Smooth muscle cell (in vitro differentiated cells): Measurements from ENCODE around the gene HELT. TPM values are rescaled to one million over a fixed set of nuclear protein-coding genes. Genes with fewer than 3 reads are reported as not detected.
"Not testable (repeated sequence)": the region's sequence is repeated elsewhere in the genome, so short reads cannot be mapped to it uniquely, and the experiment has no call there.

Experiments
- DNase-seq: peaks from one replicate; lab custom pipeline; 2025; ENCODE audit not compliant: unreplicated experiment; lab: John Stamatoyannopoulos, UW
- H2AFZ ChIP-seq: fragments of 200-600 bp; sonication (generic); 2 replicates; pipeline ENCODE4 v1.6.0; 2016; ENCODE audit warnings: antibody characterized with exemption, low read depth, mild to moderate bottlenecking
- H3F3A ChIP-seq: fragments of 200-600 bp; sonication (generic); 2 replicates; pipeline ENCODE4 v1.6.0; 2017; ENCODE audit warnings: antibody characterized with exemption, low read depth
- H3K27ac ChIP-seq: fragments of 200-600 bp; sonication (generic); 2 replicates; pipeline ENCODE4 v1.5.1; 2016; ENCODE audit warnings: low read depth, mild to moderate bottlenecking
- H3K27me3 ChIP-seq: fragments of 200-600 bp; sonication (generic); 2 replicates; pipeline ENCODE4 v1.6.1; 2016; ENCODE audit warnings: low read depth, mild to moderate bottlenecking
- H3K36me3 ChIP-seq: fragments of 200-600 bp; sonication (generic); 2 replicates; pipeline ENCODE4 v1.5.1; 2016; ENCODE audit warnings: low read depth
- H3K4me1 ChIP-seq: fragments of 200-600 bp; sonication (generic); 2 replicates; pipeline ENCODE4 v1.5.1; 2016; ENCODE audit warnings: low read depth
- H3K4me2 ChIP-seq: fragments of 200-600 bp; sonication (generic); 2 replicates; pipeline ENCODE4 v1.6.0; 2016; ENCODE audit warnings: mild to moderate bottlenecking
- H3K4me3 ChIP-seq: fragments of 200-600 bp; sonication (generic); 2 replicates; pipeline ENCODE4 v1.5.1; 2016; ENCODE audit warnings: mild to moderate bottlenecking
- H3K79me2 ChIP-seq: fragments of 200-600 bp; sonication (generic); 2 replicates; pipeline ENCODE4 v1.6.0; 2016; ENCODE audit warnings: low read depth, mild to moderate bottlenecking
- H3K9ac ChIP-seq: fragments of 200-600 bp; sonication (generic); 2 replicates; pipeline ENCODE4 v1.6.0; 2016; ENCODE audit warnings: low read depth
- H3K9me3 ChIP-seq: fragments of 200-600 bp; sonication (generic); replicated peaks from 2 replicates; pipeline ENCODE4 v1.5.1; 2016; ENCODE audit warnings: low read depth
- H4K20me1 ChIP-seq: fragments of 200-600 bp; sonication (generic); 2 replicates; pipeline ENCODE4 v1.6.0; 2016; ENCODE audit warnings: low read depth
- CTCF ChIP-seq: fragments of 200-600 bp; sonication (generic); IDR thresholded peaks from 2 replicates; pipeline ENCODE4 v1.5.1; 2017; ENCODE audit warnings: borderline replicate concordance, mild to moderate bottlenecking, antibody characterized with exemption; ENCODE audit not compliant: insufficient read depth, poor library complexity, severe bottlenecking
- WGBS: methylation state at CpG from one replicate; pipeline ENCODE4 v1.1.7; 2016; ENCODE audit warnings: low lambda C conversion rate; 5-methylcytosine and 5-hydroxymethylcytosine counted together
- polyA plus RNA-seq: library from polyadenylated mRNA; unstranded; fragments of >200 nt; fragmentation: Nextera tagmentation; extraction: Ambion mirVana; gene quantifications from 2 replicates; pipeline ENCODE4 v1.2.1, GENCODE V29; 2016
- total RNA-seq: library from RNA; depleted of rRNA; stranded (reverse); fragments of >200 nt; gene quantifications from 2 replicates; pipeline ENCODE4 v1.2.3, GENCODE V29; 2014

The HELT gene
- total and polyA plus RNA-seq, 2 experiments from 2014 or later = not detected

GRCh38 chr4:184994623-184995010 is 23.7 kb upstream of the HELT start:
- Histone ChIP-seq H3K27me3 (peaks cover 15% of the 10 kb centered on the region), H3K9ac (no peak overlapping the region), H4K20me1 (no peaks in the 10 kb centered on the region), H3K4me1 (no peaks in the 10 kb centered on the region), H3K79me2 (no peaks in the 10 kb centered on the region), H3K4me2 (no peak overlapping the region), H3K9me3 (no peaks in the 10 kb centered on the region), H3K27ac (no peak overlapping the region), H3K4me3 (no peak overlapping the region), H3K36me3 (no peaks in the 10 kb centered on the region), H3F3A (no peaks in the 10 kb centered on the region), H2AFZ (no peak overlapping the region)
- no peak for TF ChIP-seq CTCF
- 85% methylated on average over 14 of the region's 14 CpGs for WGBS
- DNase-seq = no peak

- not testable (repeated sequence) for H3K4me3 ChIP-seq, H3K36me3 ChIP-seq
Measured at GRCh38 chr4:184997656-184998055, 20.6 kb upstream of the HELT start.

GRCh38 chr4:185002784-185003183 is 15.5 kb upstream of the HELT start:
- no peaks in the 10 kb centered on the region for H3F3A ChIP-seq
- no peak overlapping the region for H3K9ac ChIP-seq
- no peak for TF ChIP-seq CTCF
- peaks cover 31% of the 10 kb centered on the region for H3K27me3 ChIP-seq
- no peaks in the 10 kb centered on the region for H4K20me1 ChIP-seq
- no peak overlapping the region for H2AFZ ChIP-seq
- H3K79me2 ChIP-seq = no peaks in the 10 kb centered on the region
- no peak overlapping the region for H3K4me3 ChIP-seq
- H3K9me3 ChIP-seq = no peaks in the 10 kb centered on the region
- H3K27ac ChIP-seq = no peak overlapping the region
- no peak overlapping the region for H3K4me2 ChIP-seq
- H3K4me1 ChIP-seq = no peaks in the 10 kb centered on the region
- WGBS = 91% methylated on average over 11 of the region's 11 CpGs
- no peaks in the 10 kb centered on the region for H3K36me3 ChIP-seq
- no peak for DNase-seq

More at GRCh38 chr4:184997656-184998055, 20.6 kb upstream of the HELT start:
- DNase-seq, H3F3A ChIP-seq, H2AFZ ChIP-seq, H3K27me3 ChIP-seq, H3K4me1 ChIP-seq, H3K79me2 ChIP-seq, H4K20me1 ChIP-seq, H3K9ac ChIP-seq, H3K9me3 ChIP-seq, H3K4me2 ChIP-seq, H3K27ac ChIP-seq: not testable (repeated sequence)

GRCh38 chr4:185003596-185004351 is 14.5 kb upstream of the HELT start:
- WGBS = 94% methylated on average over 19 of the region's 19 CpGs
- Histone ChIP-seq H4K20me1 (no peaks in the 10 kb centered on the region), H3K9me3 (no peaks in the 10 kb centered on the region), H3K9ac (no peak overlapping the region), H3K4me2 (no peak overlapping the region), H2AFZ (no peak overlapping the region), H3K27me3 (peaks cover 40% of the 10 kb centered on the region), H3K79me2 (no peaks in the 10 kb centered on the region), H3K4me1 (no peaks in the 10 kb centered on the region), H3K36me3 (no peaks in the 10 kb centered on the region), H3F3A (no peaks in the 10 kb centered on the region), H3K4me3 (no peak overlapping the region), H3K27ac (no peak overlapping the region)
- no peak for TF ChIP-seq CTCF
- no peak for DNase-seq
